Lung (tissue), 16 donors: Measurements from ENCODE around the gene C18orf63. TPM values are rescaled to one million over a fixed set of nuclear protein-coding genes. Genes with fewer than 3 reads are reported as not detected.

Experiments
- ATAC-seq: fragments of 200-7000 bp; cut with Tn5 transposase; one replicate; pipeline ENCODE4 v1.9.1; 2020; ENCODE audit warnings: moderate number of reproducible peaks; ENCODE audit not compliant: insufficient read depth, low FRiP score
- DNase-seq, 3 donors: peaks; one replicate each; pipeline ENCODE4 v3.0.0-alpha.2; 2013 to 2017
- H3K27ac ChIP-seq, 2 donors: one replicate each; pipeline ENCODE4 v1.5.1; 2013; ENCODE audit warnings: mild to moderate bottlenecking in 2 of 2, moderate library complexity in 2 of 2, control low read depth in 1 of 2, inconsistent platforms in 1 of 2, low read depth in 1 of 2, low read length in 1 of 2
- H3K27me3 ChIP-seq, 3 donors: one replicate each; pipeline ENCODE4 v1.5.1; 2013; ENCODE audit warnings: low read length in 2 of 3; ENCODE audit not compliant: control insufficient read depth in 3 of 3, insufficient read depth in 3 of 3
- H3K36me3 ChIP-seq, 4 donors: one replicate each; pipeline ENCODE4 v1.5.1; 2013; ENCODE audit warnings: low read length in 4 of 4, mild to moderate bottlenecking in 1 of 4, moderate library complexity in 1 of 4; ENCODE audit not compliant: control insufficient read depth in 4 of 4, insufficient read depth in 4 of 4
- H3K4me1 ChIP-seq, 5 donors: one replicate each; pipeline ENCODE4 v1.5.1; 2013; ENCODE audit warnings: low read length in 5 of 5, mild to moderate bottlenecking in 2 of 5, moderate library complexity in 1 of 5; ENCODE audit not compliant: control insufficient read depth in 5 of 5, insufficient read depth in 5 of 5
- H3K4me3 ChIP-seq: one replicate; pipeline ENCODE4 v1.5.1; 2013; ENCODE audit warnings: mild to moderate bottlenecking, control low read depth, moderate library complexity
- H3K9ac ChIP-seq, 2 donors: one replicate each; pipeline ENCODE4 v1.5.1; 2013; ENCODE audit warnings: low read length in 2 of 2, control low read depth in 1 of 2; ENCODE audit not compliant: insufficient read depth in 1 of 2
- H3K9me3 ChIP-seq, 4 donors: one replicate each; pipeline ENCODE4 v1.5.1; 2013; ENCODE audit warnings: low read length in 3 of 4, mild to moderate bottlenecking in 1 of 4, moderate library complexity in 1 of 4; ENCODE audit not compliant: control insufficient read depth in 4 of 4, insufficient read depth in 3 of 4
- CTCF ChIP-seq: IDR thresholded peaks from 2 replicates; pipeline ENCODE4 v1.5.1; 2012; ENCODE audit warnings: mild to moderate bottlenecking; ENCODE audit errors: control extremely low read depth, extremely low read depth
- WGBS, 2 donors: extraction: QIAGEN DNeasy Blood & Tissue Kit; methylation state at CpG; one replicate each; pipeline ENCODE4 v1.1.7; 2013; 5-methylcytosine and 5-hydroxymethylcytosine counted together
- long read RNA-seq, 5 donors: transcript quantifications; one replicate each; lab custom pipeline, GENCODE V29; 2026
- polyA plus RNA-seq, 2 donors: library from polyadenylated mRNA; stranded (reverse); fragments of 200-250 nt; gene quantifications; one replicate each; pipeline ENCODE4 v1.2.1, GENCODE V29; 2013
- total RNA-seq, 2 donors: library from RNA; depleted of rRNA in 1 of 2; stranded (reverse); fragments of >200 nt in 1 of 2; gene quantifications; one replicate each; pipeline ENCODE4 v1.2.1, GENCODE V29; 2014 to 2021
- donor health status: control.
- donor health status: control.
- donor health status: Bipolar disorder and iron deficiency.
- donor health status: healthy.
- donor health status: DM: yes; HTN: yes; CAD: no.

Gene C18orf63
- total RNA-seq (under 1 TPM; 0.14 to 0.55 TPM), polyA plus RNA-seq (under 1 TPM; 0.37 to 0.38 TPM)
- long read RNA-seq, donor 1, result 0 reads
- long read RNA-seq, donor 2, result 0 reads
- long read RNA-seq, donor 3, result 0 reads
- long read RNA-seq, donor 4, result 0 reads
- long read RNA-seq, donor 5, result 0 reads

- Histone ChIP-seq H3K4me3 (no peak within 1 kb of the TSS), H3K36me3 (no peaks in the 10 kb centered on the region), H3K27me3 (no peaks in the 10 kb centered on the region), H3K4me1 (peaks cover 0 to 5% (median 0%) of the 10 kb centered on the region in 5 donors), H3K9ac (no peak within 1 kb of the TSS), H3K27ac (no peak within 1 kb of the TSS), H3K9me3 (no peaks in the 10 kb centered on the region)
- ATAC-seq, result no peak
- DNase-seq, result no peak
- WGBS, 2 donors, result 95 to 96% methylated on average over 51 of the region's 51 CpGs
- TF ChIP-seq CTCF, result no peak
These were observed at the start of gene C18orf63 for GRCh38 chr18:74315464-74316256. Gene C18orf63 (plus strand): TSS chr18:74315839. CDS start chr18:74317866, 2,027 bp downstream.

- TF ChIP-seq CTCF, result no peak
- Histone ChIP-seq H3K4me3 (no peak overlapping the region), H3K4me1 (peaks cover 0 to 20% (median 14%) of the 10 kb centered on the region in 5 donors), H3K9me3 (no peaks in the 10 kb centered on the region), H3K27me3 (no peaks in the 10 kb centered on the region), H3K27ac (no peak overlapping the region), H3K9ac (no peak overlapping the region), H3K36me3 (peaks cover 0 to 12% (median 5%) of the 10 kb centered on the region in 4 donors)
- DNase-seq (no peak), ATAC-seq (no peak)
- 68 to 73% methylated on average over 9 of the region's 9 CpGs for WGBS, 2 donors
These were observed 49.5 kb upstream of the C18orf63 start for GRCh38 chr18:74266161-74266560.

- H3K4me3 ChIP-seq, result no peak overlapping the region
- H3K27ac ChIP-seq, result no peak overlapping the region
- 87 to 95% methylated on average over 7 of the region's 7 CpGs for WGBS, 2 donors
- no peaks in the 10 kb centered on the region for H3K27me3 ChIP-seq
- H3K9ac ChIP-seq, result no peak overlapping the region
- ATAC-seq (no peak), DNase-seq (no peak)
- peaks cover 0 to 18% (median 13%) of the 10 kb centered on the region in 5 donors for H3K4me1 ChIP-seq
- TF ChIP-seq CTCF, result no peak
- no peaks in the 10 kb centered on the region for H3K9me3 ChIP-seq
- peaks cover 0 to 12% (median 0%) of the 10 kb centered on the region in 4 donors for H3K36me3 ChIP-seq
These were observed 47.5 kb upstream of the C18orf63 start for GRCh38 chr18:74268175-74268574.
